HepG2 (cell line): ENCODE data around the gene NUP85. TPM values are rescaled to one million over a fixed set of nuclear protein-coding genes. Genes with fewer than 3 reads are reported as not detected.

Experiments
- ARHGAP35 ChIP-seq: sonication (generic); formaldehyde crosslinking; IDR thresholded peaks from 2 replicates; pipeline ENCODE4 v1.9.0; 2022; ENCODE audit warnings: mild to moderate bottlenecking, inconsistent platforms, moderate library complexity, missing genetic modification reagents, borderline replicate concordance
- CEBPG ChIP-seq: IDR thresholded peaks from 2 replicates; pipeline ENCODE4 v1.6.1; 2016
- ELK4 ChIP-seq: sonication (generic); formaldehyde crosslinking; IDR thresholded peaks from 2 replicates; pipeline ENCODE4 v1.9.0; 2021; ENCODE audit warnings: missing genetic modification reagents, borderline replicate concordance
- FIP1L1 ChIP-seq: fragments of 200-400 bp; formaldehyde crosslinking; IDR thresholded peaks from 2 replicates; pipeline ENCODE4 v1.6.1; 2018; ENCODE audit warnings: low read depth, mild to moderate bottlenecking, low read length, moderate library complexity, borderline replicate concordance; ENCODE audit not compliant: insufficient read depth
- FOSL2 ChIP-seq: sonication (generic); formaldehyde crosslinking; IDR thresholded peaks from 2 replicates; pipeline ENCODE4 v1.4.0; 2020; ENCODE audit warnings: missing genetic modification reagents
- FOXK1 ChIP-seq: sonication (generic); formaldehyde crosslinking; IDR thresholded peaks from 2 replicates; pipeline ENCODE4 v1.4.0; 2020; ENCODE audit warnings: low read depth, missing genetic modification reagents, borderline replicate concordance
- GTF3A ChIP-seq: sonication (generic); formaldehyde crosslinking; conservative IDR thresholded peaks from 2 replicates; pipeline ENCODE4 v1.4.0; 2020; ENCODE audit warnings: mild to moderate bottlenecking, missing genetic modification reagents
- HNRNPL ChIP-seq: fragments of 200-400 bp; formaldehyde crosslinking; IDR thresholded peaks from 2 replicates; pipeline ENCODE4 v1.6.1; 2017; ENCODE audit warnings: mild to moderate bottlenecking, low read depth, low read length
- LRRFIP1 ChIP-seq: sonication (generic); formaldehyde crosslinking; conservative IDR thresholded peaks from 2 replicates; pipeline ENCODE4 v1.4.0; 2020; ENCODE audit warnings: missing genetic modification reagents
- PRDM10 ChIP-seq: sonication (generic); formaldehyde crosslinking; IDR thresholded peaks from 2 replicates; pipeline ENCODE4 v1.4.0; 2020; ENCODE audit warnings: low read depth, missing genetic modification reagents
- THAP7 ChIP-seq: sonication (generic); formaldehyde crosslinking; IDR thresholded peaks from 2 replicates; pipeline ENCODE4 v1.8.1; 2023; ENCODE audit warnings: mild to moderate bottlenecking, missing genetic modification reagents
- ZFP41 ChIP-seq: sonication (generic); formaldehyde crosslinking; IDR thresholded peaks from 2 replicates; pipeline ENCODE4 v1.4.0; 2020; ENCODE audit warnings: mild to moderate bottlenecking, missing genetic modification reagents, borderline replicate concordance
- ZFP90 ChIP-seq: sonication (generic); formaldehyde crosslinking; IDR thresholded peaks from 2 replicates; pipeline ENCODE4 v1.8.0; 2022; ENCODE audit warnings: missing genetic modification reagents, mild to moderate bottlenecking, inconsistent platforms, borderline replicate concordance
- ZKSCAN8 ChIP-seq: IDR thresholded peaks from 2 replicates; pipeline ENCODE4 v1.6.1; 2016; ENCODE audit warnings: borderline replicate concordance, missing genetic modification reagents, missing compliant biosample characterization
- ZNF337 ChIP-seq: sonication (generic); formaldehyde crosslinking; IDR thresholded peaks from 2 replicates; pipeline ENCODE4 v1.5.1; 2020; ENCODE audit warnings: missing genetic modification reagents, low read depth, mild to moderate bottlenecking, borderline replicate concordance
- ZNF383 ChIP-seq: sonication (generic); formaldehyde crosslinking; IDR thresholded peaks from 2 replicates; pipeline ENCODE4 v1.4.0; 2020; ENCODE audit warnings: missing genetic modification reagents, mild to moderate bottlenecking, borderline replicate concordance
- ZNF737 ChIP-seq: sonication (generic); formaldehyde crosslinking; IDR thresholded peaks from 2 replicates; pipeline ENCODE4 v1.5.0; 2020; ENCODE audit warnings: missing genetic modification reagents, mild to moderate bottlenecking, borderline replicate concordance
- ZNF775 ChIP-seq: sonication (generic); formaldehyde crosslinking; IDR thresholded peaks from 2 replicates; pipeline ENCODE4 v1.4.0; 2020; ENCODE audit warnings: missing genetic modification reagents, mild to moderate bottlenecking, moderate library complexity, borderline replicate concordance
- ZNF788 ChIP-seq: sonication (generic); formaldehyde crosslinking; IDR thresholded peaks from 2 replicates; pipeline ENCODE4 v1.5.0; 2020; ENCODE audit warnings: mild to moderate bottlenecking, missing genetic modification reagents, borderline replicate concordance
- polyA plus RNA-seq, 8 experiments: library from polyadenylated mRNA; depleted of rRNA in 3 of 8; stranded (reverse) in 7 of 8; unstranded in 1 of 8; fragments of >200 nt; fragmentation: Illumina TruSeq in 4 of 8; extraction: Trizol in 4 of 8; gene quantifications; 2 replicates each; pipeline versions ENCODE4 v1.2.1 to v1.2.3, GENCODE V29; 2011 to 2016; ENCODE audit warnings: low read depth in 4 of 8, missing spikeins in 1 of 8, mixed read lengths in 1 of 8; ENCODE audit not compliant: insufficient read depth in 1 of 8
- total RNA-seq, 5 experiments: library from RNA; depleted of rRNA; stranded (reverse); fragments of >200 nt; fragmentation: Illumina TruSeq; extraction: Trizol; gene quantifications; 2 replicates each; pipeline ENCODE4 v1.2.3, GENCODE V29; 2016; ENCODE audit warnings: low read depth in 1 of 5

The NUP85 gene
- total and polyA plus RNA-seq, 2 of the 13 experiments (the other 11 are each of a cell fraction or from before 2014, with no cell fraction given), result 89.1 to 124 TPM

- TF ChIP-seq LRRFIP1 (peak; percentile 15; the same call in 1 of the 2 replicates), FIP1L1 (no peak), ZFP90 (CRISPR knock-in tag) (peak; percentile 89), THAP7 (CRISPR knock-in tag) (peak; percentile 70; the same call in 1 of the 2 replicates), ZNF337 (CRISPR knock-in tag) (peak; percentile 9; the same call in 1 of the 2 replicates), ZKSCAN8 (CRISPR knock-in tag) (peak; percentile 53; the same call in 1 of the 2 replicates), FOXK1 (CRISPR knock-in tag) (peak; percentile 65), ELK4 (CRISPR knock-in tag) (0 out of 2 replicates have a peak, but pooled peaks have one; percentile 70), GTF3A (no peak), ARHGAP35 (CRISPR knock-in tag) (no peak; the same call in 1 of the 2 replicates), ZNF775 (CRISPR knock-in tag) (no peak; the same call in 1 of the 2 replicates), HNRNPL (0 out of 2 replicates have a peak, but pooled peaks have one; percentile 39), ZNF788 (CRISPR knock-in tag) (peak; percentile 86), ZNF383 (CRISPR knock-in tag) (no peak), FOSL2 (CRISPR knock-in tag) (no peak; the same call in 1 of the 2 replicates), CEBPG (no peak), PRDM10 (CRISPR knock-in tag) (no peak), ZFP41 (CRISPR knock-in tag) (no peak; the same call in 1 of the 2 replicates), ZNF737 (peak; percentile 76)
Observed at GRCh38 chr17:75261336-75262111, 56.0 kb downstream of the NUP85 start, which contains the start of the genes GGA3 and MRPS7 (continued).
